GM10847 (cell line): ENCODE results near the gene FSTL5.

Experiments used
- POLR2A ChIP-seq: IDR thresholded peaks from 2 replicates; pipeline ENCODE4 v1.6.1; 2011; ENCODE audit not compliant: insufficient read length; ENCODE audit errors: extremely low read depth

FSTL5 gene

GRCh38 chr4:162011089-162011488 lies 152.7 kb downstream of the FSTL5 start:
- no peak for TF ChIP-seq POLR2A

- no peak for TF ChIP-seq POLR2A
Observed at GRCh38 chr4:162010362-162010761, 153.4 kb downstream of the FSTL5 start.

GRCh38 chr4:161992317-161992716 lies 171.5 kb downstream of the FSTL5 start:
- no peak for TF ChIP-seq POLR2A

- TF ChIP-seq POLR2A = no peak
Observed at GRCh38 chr4:161991811-161992210, 172.0 kb downstream of the FSTL5 start.

GRCh38 chr4:161990721-161991120 lies 173.1 kb downstream of the FSTL5 start:
- no peak for TF ChIP-seq POLR2A

- no peak for TF ChIP-seq POLR2A
Observed at GRCh38 chr4:161988946-161989345, 174.9 kb downstream of the FSTL5 start.

- no peak for TF ChIP-seq POLR2A
Observed at GRCh38 chr4:161987611-161988010, 176.2 kb downstream of the FSTL5 start.

GRCh38 chr4:161952382-161952781 lies 211.4 kb downstream of the FSTL5 start:
- no peak for TF ChIP-seq POLR2A

GRCh38 chr4:161949946-161950725 lies 213.7 kb downstream of the FSTL5 start:
- no peak for TF ChIP-seq POLR2A

GRCh38 chr4:161948026-161948770 lies 215.6 kb downstream of the FSTL5 start:
- no peak for TF ChIP-seq POLR2A

GRCh38 chr4:161937596-161937995 lies 226.2 kb downstream of the FSTL5 start:
- TF ChIP-seq POLR2A = no peak

- TF ChIP-seq POLR2A = no peak
Observed at GRCh38 chr4:161936625-161937550, 226.9 kb downstream of the FSTL5 start.

GRCh38 chr4:161931089-161931488 lies 232.7 kb downstream of the FSTL5 start:
- no peak for TF ChIP-seq POLR2A

- TF ChIP-seq POLR2A = no peak
Observed at GRCh38 chr4:161929956-161930355, 233.8 kb downstream of the FSTL5 start.
